ENCODE measurements around the gene PHGDH. TPM values are rescaled to one million over a fixed set of nuclear protein-coding genes. Genes with fewer than 3 reads are reported as not detected.

The PHGDH gene
- total and polyA plus RNA-seq, 2 of the 13 experiments (the other 11 are each of a cell fraction or from before 2014, with no cell fraction given): 95.8 to 133 TPM

DNA sequence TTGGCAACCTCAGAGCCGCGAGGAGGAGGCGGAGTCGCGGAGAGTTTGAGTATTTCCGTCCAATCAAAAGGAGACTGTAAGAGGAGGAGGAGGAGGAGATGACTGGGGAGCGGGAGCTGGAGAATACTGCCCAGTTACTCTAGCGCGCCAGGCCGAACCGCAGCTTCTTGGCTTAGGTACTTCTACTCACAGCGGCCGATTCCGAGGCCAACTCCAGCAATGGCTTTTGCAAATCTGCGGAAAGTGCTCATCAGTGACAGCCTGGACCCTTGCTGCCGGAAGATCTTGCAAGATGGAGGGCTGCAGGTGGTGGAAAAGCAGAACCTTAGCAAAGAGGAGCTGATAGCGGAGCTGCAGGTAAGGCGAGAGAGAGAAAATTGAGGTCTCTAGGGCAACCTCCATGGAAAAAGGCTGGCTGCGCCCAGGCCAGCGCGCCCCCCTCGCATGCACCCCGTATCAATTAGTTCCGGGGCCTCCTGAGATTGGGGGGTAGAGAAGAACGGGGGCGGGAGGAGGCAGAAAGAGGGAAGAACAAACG is at the start of gene PHGDH (continued):
- TF ChIP-seq, protein P1, sequence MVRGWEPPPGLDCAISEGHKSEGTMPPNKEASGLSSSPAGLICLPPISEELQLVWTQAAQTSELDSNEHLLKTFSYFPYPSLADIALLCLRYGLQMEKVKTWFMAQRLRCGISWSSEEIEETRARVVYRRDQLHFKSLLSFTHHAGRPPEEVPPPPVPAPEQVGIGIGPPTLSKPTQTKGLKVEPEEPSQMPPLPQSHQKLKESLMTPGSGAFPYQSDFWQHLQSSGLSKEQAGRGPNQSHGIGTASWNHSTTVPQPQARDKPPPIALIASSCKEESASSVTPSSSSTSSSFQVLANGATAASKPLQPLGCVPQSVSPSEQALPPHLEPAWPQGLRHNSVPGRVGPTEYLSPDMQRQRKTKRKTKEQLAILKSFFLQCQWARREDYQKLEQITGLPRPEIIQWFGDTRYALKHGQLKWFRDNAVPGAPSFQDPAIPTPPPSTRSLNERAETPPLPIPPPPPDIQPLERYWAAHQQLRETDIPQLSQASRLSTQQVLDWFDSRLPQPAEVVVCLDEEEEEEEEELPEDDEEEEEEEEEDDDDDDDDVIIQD (CRISPR knock-in tag; IDR thresholded peaks at IDR 0.05; ENCODE audit: low read depth): no peak
- 0 out of 2 replicates have a peak, but pooled peaks have one; percentile 29 for TF ChIP-seq ZFP36L1 (CRISPR knock-in tag; IDR thresholded peaks at IDR 0.05)
- TF ChIP-seq, protein P2, sequence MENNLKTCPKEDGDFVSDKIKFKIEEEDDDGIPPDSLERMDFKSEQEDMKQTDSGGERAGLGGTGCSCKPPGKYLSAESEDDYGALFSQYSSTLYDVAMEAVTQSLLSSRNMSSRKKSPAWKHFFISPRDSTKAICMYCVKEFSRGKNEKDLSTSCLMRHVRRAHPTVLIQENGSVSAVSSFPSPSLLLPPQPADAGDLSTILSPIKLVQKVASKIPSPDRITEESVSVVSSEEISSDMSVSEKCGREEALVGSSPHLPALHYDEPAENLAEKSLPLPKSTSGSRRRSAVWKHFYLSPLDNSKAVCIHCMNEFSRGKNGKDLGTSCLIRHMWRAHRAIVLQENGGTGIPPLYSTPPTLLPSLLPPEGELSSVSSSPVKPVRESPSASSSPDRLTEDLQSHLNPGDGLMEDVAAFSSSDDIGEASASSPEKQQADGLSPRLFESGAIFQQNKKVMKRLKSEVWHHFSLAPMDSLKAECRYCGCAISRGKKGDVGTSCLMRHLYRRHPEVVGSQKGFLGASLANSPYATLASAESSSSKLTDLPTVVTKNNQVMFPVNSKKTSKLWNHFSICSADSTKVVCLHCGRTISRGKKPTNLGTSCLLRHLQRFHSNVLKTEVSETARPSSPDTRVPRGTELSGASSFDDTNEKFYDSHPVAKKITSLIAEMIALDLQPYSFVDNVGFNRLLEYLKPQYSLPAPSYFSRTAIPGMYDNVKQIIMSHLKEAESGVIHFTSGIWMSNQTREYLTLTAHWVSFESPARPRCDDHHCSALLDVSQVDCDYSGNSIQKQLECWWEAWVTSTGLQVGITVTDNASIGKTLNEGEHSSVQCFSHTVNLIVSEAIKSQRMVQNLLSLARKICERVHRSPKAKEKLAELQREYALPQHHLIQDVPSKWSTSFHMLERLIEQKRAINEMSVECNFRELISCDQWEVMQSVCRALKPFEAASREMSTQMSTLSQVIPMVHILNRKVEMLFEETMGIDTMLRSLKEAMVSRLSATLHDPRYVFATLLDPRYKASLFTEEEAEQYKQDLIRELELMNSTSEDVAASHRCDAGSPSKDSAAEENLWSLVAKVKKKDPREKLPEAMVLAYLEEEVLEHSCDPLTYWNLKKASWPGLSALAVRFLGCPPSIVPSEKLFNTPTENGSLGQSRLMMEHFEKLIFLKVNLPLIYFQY (CRISPR knock-in tag; IDR thresholded peaks at IDR 0.05; ENCODE audit: borderline replicate concordance): no peak
- TF ChIP-seq, protein P3, sequence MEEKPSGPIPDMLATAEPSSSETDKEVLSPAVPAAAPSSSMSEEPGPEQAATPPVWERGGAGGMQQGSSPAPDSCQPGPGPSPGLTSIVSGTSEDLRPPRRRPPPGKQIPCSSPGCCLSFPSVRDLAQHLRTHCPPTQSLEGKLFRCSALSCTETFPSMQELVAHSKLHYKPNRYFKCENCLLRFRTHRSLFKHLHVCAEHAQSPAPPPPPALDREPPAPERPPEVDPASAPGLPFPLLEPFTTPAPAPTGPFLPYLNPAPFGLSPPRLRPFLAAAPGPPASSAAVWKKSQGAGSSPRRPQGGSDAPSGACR (CRISPR knock-in tag; IDR thresholded peaks at IDR 0.05): no peak; the same call in 1 of the 2 replicates
- no peak for TF ChIP-seq MIXL1 (CRISPR knock-in tag; IDR thresholded peaks at IDR 0.05)
- TF ChIP-seq KLF6 (CRISPR knock-in tag; IDR thresholded peaks at IDR 0.05): 0 out of 2 replicates have a peak, but pooled peaks have one; percentile 27
- no peak for TF ChIP-seq AKAP8 (CRISPR knock-in tag; IDR thresholded peaks at IDR 0.05)
- no peak for TF ChIP-seq MAZ (IDR thresholded peaks at IDR 0.05; ENCODE audit: borderline replicate concordance, low read depth, low read length)
- TF ChIP-seq MAZ (CRISPR knock-in tag; IDR thresholded peaks at IDR 0.05; ENCODE audit: low read depth): peak; percentile 37; the same call in 1 of the 2 replicates
- TF ChIP-seq ELF3 (CRISPR knock-in tag; IDR thresholded peaks at IDR 0.05): no peak
- TF ChIP-seq ZNF350 (CRISPR knock-in tag; IDR thresholded peaks at IDR 0.05; ENCODE audit: borderline replicate concordance, low read depth): peak; percentile 17; the same call in 1 of the 2 replicates
- TF ChIP-seq ZNF207 (IDR thresholded peaks at IDR 0.05; ENCODE audit: borderline replicate concordance): no peak
- TF ChIP-seq ONECUT2 (CRISPR knock-in tag; IDR thresholded peaks at IDR 0.05): no peak
- TF ChIP-seq RAD21 (CRISPR knock-in tag; IDR thresholded peaks at IDR 0.05): no peak
- peak; percentile 14; the same call in 1 of the 2 replicates for TF ChIP-seq ERF (CRISPR knock-in tag; IDR thresholded peaks at IDR 0.05)
- TF ChIP-seq GZF1 (CRISPR knock-in tag; IDR thresholded peaks at IDR 0.05): no peak
- TF ChIP-seq ZNF282 (IDR thresholded peaks at IDR 0.05; ENCODE audit: partially characterized antibody): no peak
- no peak for TF ChIP-seq TBX3 (IDR thresholded peaks at IDR 0.05; ENCODE audit: borderline replicate concordance)
- TF ChIP-seq, protein P4, sequence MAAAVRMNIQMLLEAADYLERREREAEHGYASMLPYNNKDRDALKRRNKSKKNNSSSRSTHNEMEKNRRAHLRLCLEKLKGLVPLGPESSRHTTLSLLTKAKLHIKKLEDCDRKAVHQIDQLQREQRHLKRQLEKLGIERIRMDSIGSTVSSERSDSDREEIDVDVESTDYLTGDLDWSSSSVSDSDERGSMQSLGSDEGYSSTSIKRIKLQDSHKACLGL (CRISPR knock-in tag; IDR thresholded peaks at IDR 0.05): no peak
- TF ChIP-seq IRX3 (CRISPR knock-in tag; IDR thresholded peaks at IDR 0.05; ENCODE audit: borderline replicate concordance, low read depth): no peak
- TF ChIP-seq ZNF660 (CRISPR knock-in tag; IDR thresholded peaks at IDR 0.05; ENCODE audit: borderline replicate concordance, low read depth): no peak
- no peak for TF ChIP-seq DPF2 (CRISPR knock-in tag; IDR thresholded peaks at IDR 0.05; ENCODE audit: borderline replicate concordance, low read depth)
- TF ChIP-seq KAT7 (CRISPR knock-in tag; IDR thresholded peaks at IDR 0.05; ENCODE audit: borderline replicate concordance): peak; percentile 69; the same call in 1 of the 2 replicates
- TF ChIP-seq NR2F1 (CRISPR knock-in tag; IDR thresholded peaks at IDR 0.05): no peak
- TF ChIP-seq ZFAT (CRISPR knock-in tag; conservative IDR thresholded peaks at IDR 0.05): no peak
- no peak for TF ChIP-seq ZMYM2 (CRISPR knock-in tag; IDR thresholded peaks at IDR 0.05)

Data from HepG2 (cell line).